SIG-M5 treated with dmso at 0.1 percent for 504 hours (cell line): ENCODE results near the gene TRIM33.

Source experiments
- DNase-seq: peaks from one replicate; lab custom pipeline; 2025; ENCODE audit not compliant: unreplicated experiment; lab: John Stamatoyannopoulos, UW

Gene TRIM33

GRCh38 chr1:114511032-114511785, at the start of gene TRIM33:
TRIM33 (minus strand) TSS chr1:114511203; CDS start chr1:114511076, 127 bp downstream.
- peak; percentile 96 for DNase-seq

GRCh38 chr1:114559356-114559755, 48.4 kb upstream of the TRIM33 start:
- peak; percentile 49 for DNase-seq

- DNase-seq, result peak; percentile 70
Observed at GRCh38 chr1:114558544-114558943, 47.5 kb upstream of the TRIM33 start.

- no peak for DNase-seq
Observed at GRCh38 chr1:114554577-114554976, 43.6 kb upstream of the TRIM33 start.

GRCh38 chr1:114552106-114552639, 41.2 kb upstream of the TRIM33 start:
- DNase-seq, result no peak

- no peak for DNase-seq
Observed at GRCh38 chr1:114551400-114551799, 40.4 kb upstream of the TRIM33 start.

- no peak for DNase-seq
Observed at GRCh38 chr1:114550336-114550735, 39.3 kb upstream of the TRIM33 start.

- peak; percentile 45 for DNase-seq
Observed at GRCh38 chr1:114549137-114549536, 38.1 kb upstream of the TRIM33 start.

- no peak for DNase-seq
Observed at GRCh38 chr1:114547076-114547475, 36.1 kb upstream of the TRIM33 start.

- DNase-seq, result no peak
Observed at GRCh38 chr1:114545796-114546195, 34.8 kb upstream of the TRIM33 start.

GRCh38 chr1:114545315-114545714, 34.3 kb upstream of the TRIM33 start:
- no peak for DNase-seq

GRCh38 chr1:114540821-114541220, 29.8 kb upstream of the TRIM33 start:
- no peak for DNase-seq

- DNase-seq, result peak; percentile 41
Observed at GRCh38 chr1:114540272-114540671, 29.3 kb upstream of the TRIM33 start.

GRCh38 chr1:114536043-114536442, 25.0 kb upstream of the TRIM33 start:
- no peak for DNase-seq

- no peak for DNase-seq
Observed at GRCh38 chr1:114535401-114535800, 24.4 kb upstream of the TRIM33 start.

GRCh38 chr1:114531094-114531493, 20.1 kb upstream of the TRIM33 start:
- DNase-seq, result no peak

GRCh38 chr1:114530224-114530623, 19.2 kb upstream of the TRIM33 start:
- DNase-seq, result no peak

GRCh38 chr1:114524944-114525343, 13.9 kb upstream of the TRIM33 start:
- peak; percentile 52 for DNase-seq

GRCh38 chr1:114522264-114522575, 11.2 kb upstream of the TRIM33 start:
- DNase-seq, result no peak

GRCh38 chr1:114521396-114522263, 10.6 kb upstream of the TRIM33 start:
- DNase-seq, result no peak

- DNase-seq, result peak; percentile 37
Observed at GRCh38 chr1:114517348-114517747, 6.3 kb upstream of the TRIM33 start.
